Progenitor cell of endocrine pancreas (in vitro differentiated cells): Measurements from ENCODE around the gene ZNF608. TPM values are rescaled to one million over a fixed set of nuclear protein-coding genes. Genes with fewer than 3 reads are reported as not detected.

ENCODE experiments used
- DNase-seq: peaks from one replicate; pipeline ENCODE4 v3.0.0; 2021; ENCODE audit warnings: low spot score; ENCODE audit not compliant: unreplicated experiment
- H3K27ac Mint-ChIP-seq: 2 replicates; pipeline ENCODE4 v1.8.0; 2021; ENCODE audit warnings: mild to moderate bottlenecking, moderate library complexity, mixed read lengths
- H3K27me3 Mint-ChIP-seq: 2 replicates; pipeline ENCODE4 v1.8.0; 2021; ENCODE audit warnings: mixed read lengths
- H3K36me3 Mint-ChIP-seq: 2 replicates; pipeline ENCODE4 v1.8.0; 2022; ENCODE audit warnings: mixed read lengths; ENCODE audit not compliant: insufficient read depth
- H3K4me1 Mint-ChIP-seq: 2 replicates; pipeline ENCODE4 v1.8.0; 2021; ENCODE audit warnings: low read depth, mixed read lengths
- H3K4me3 Mint-ChIP-seq: 2 replicates; pipeline ENCODE4 v1.8.0; 2021; ENCODE audit warnings: low read depth, mild to moderate bottlenecking, moderate library complexity, mixed read lengths
- H3K9me3 Mint-ChIP-seq: 2 replicates; pipeline ENCODE4 v1.8.0; 2021; ENCODE audit warnings: low read depth, mixed read lengths
- total RNA-seq: library from RNA; stranded (reverse); gene quantifications from 2 replicates; pipeline ENCODE4 v1.2.1, GENCODE V29; 2021
- TF ChIP-seq, protein P1 (sequence below): fragments of 200-600 bp; sonication (generic); IDR thresholded peaks from one replicate; pipeline ENCODE4 v1.5.0; 2021; ENCODE audit warnings: antibody characterized with exemption, mild to moderate bottlenecking; ENCODE audit not compliant: unreplicated experiment

Gene ZNF608
- total RNA-seq, 1 donor from 2014 or later: 148 TPM

DNA sequence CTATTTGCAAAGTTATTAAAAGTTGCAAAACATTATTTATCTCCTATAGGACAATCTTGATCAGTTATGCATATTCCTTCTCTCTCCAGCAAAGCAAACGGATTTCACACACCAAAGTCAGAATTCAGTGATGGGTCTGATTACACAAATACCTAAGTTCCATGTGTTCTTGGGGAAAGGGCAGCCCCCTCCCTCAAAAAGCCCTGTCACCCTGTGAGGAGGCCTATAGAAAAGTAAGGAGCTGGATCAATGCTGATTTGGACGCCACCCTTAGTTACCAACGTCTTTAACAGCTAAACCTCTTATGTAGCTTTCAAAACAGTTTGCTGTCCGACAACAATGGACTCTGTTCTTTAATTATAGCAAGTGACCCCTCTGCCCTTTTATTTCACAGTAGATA, 6.4 kb downstream of the ZNF608 start:
- H3K9me3 Mint-ChIP-seq: no peaks in the 10 kb centered on the region
- no peak for DNase-seq
- TF ChIP-seq, protein P1, sequence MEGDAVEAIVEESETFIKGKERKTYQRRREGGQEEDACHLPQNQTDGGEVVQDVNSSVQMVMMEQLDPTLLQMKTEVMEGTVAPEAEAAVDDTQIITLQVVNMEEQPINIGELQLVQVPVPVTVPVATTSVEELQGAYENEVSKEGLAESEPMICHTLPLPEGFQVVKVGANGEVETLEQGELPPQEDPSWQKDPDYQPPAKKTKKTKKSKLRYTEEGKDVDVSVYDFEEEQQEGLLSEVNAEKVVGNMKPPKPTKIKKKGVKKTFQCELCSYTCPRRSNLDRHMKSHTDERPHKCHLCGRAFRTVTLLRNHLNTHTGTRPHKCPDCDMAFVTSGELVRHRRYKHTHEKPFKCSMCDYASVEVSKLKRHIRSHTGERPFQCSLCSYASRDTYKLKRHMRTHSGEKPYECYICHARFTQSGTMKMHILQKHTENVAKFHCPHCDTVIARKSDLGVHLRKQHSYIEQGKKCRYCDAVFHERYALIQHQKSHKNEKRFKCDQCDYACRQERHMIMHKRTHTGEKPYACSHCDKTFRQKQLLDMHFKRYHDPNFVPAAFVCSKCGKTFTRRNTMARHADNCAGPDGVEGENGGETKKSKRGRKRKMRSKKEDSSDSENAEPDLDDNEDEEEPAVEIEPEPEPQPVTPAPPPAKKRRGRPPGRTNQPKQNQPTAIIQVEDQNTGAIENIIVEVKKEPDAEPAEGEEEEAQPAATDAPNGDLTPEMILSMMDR: no peak
- peak overlapping the region; percentile 51 for H3K27ac Mint-ChIP-seq
- peak overlapping the region; percentile 59 for H3K4me3 Mint-ChIP-seq
- peaks cover 63% of the 10 kb centered on the region for H3K4me1 Mint-ChIP-seq
- H3K36me3 Mint-ChIP-seq: peaks cover 3% of the 10 kb centered on the region
- H3K27me3 Mint-ChIP-seq: no peaks in the 10 kb centered on the region

DNA sequence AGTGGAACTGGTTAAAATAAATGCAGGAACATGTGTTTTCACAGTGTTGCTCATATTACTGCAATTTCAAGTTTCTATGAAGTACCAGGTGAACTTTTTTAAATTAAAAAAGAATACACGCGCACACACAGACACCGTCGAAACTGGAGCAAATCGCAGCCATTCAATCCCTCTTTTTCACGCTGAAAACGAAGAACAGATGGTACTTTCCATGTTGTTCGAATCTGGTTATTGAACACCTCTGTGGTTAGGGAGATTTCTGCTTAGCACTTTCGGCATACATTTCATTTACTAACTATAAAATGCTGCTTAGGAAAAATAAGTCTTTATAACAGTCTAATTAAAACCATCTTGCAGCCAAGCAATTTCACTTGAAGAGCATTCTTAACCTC, 6.8 kb downstream of the ZNF608 start:
- DNase-seq: no peak
- peak overlapping the region; percentile 59 for H3K4me3 Mint-ChIP-seq
- H3K27ac Mint-ChIP-seq: peak overlapping the region; percentile 51
- peaks cover 3% of the 10 kb centered on the region for H3K36me3 Mint-ChIP-seq
- H3K27me3 Mint-ChIP-seq: no peaks in the 10 kb centered on the region
- TF ChIP-seq, protein P1: no peak
- no peaks in the 10 kb centered on the region for H3K9me3 Mint-ChIP-seq
- peaks cover 64% of the 10 kb centered on the region for H3K4me1 Mint-ChIP-seq

DNA sequence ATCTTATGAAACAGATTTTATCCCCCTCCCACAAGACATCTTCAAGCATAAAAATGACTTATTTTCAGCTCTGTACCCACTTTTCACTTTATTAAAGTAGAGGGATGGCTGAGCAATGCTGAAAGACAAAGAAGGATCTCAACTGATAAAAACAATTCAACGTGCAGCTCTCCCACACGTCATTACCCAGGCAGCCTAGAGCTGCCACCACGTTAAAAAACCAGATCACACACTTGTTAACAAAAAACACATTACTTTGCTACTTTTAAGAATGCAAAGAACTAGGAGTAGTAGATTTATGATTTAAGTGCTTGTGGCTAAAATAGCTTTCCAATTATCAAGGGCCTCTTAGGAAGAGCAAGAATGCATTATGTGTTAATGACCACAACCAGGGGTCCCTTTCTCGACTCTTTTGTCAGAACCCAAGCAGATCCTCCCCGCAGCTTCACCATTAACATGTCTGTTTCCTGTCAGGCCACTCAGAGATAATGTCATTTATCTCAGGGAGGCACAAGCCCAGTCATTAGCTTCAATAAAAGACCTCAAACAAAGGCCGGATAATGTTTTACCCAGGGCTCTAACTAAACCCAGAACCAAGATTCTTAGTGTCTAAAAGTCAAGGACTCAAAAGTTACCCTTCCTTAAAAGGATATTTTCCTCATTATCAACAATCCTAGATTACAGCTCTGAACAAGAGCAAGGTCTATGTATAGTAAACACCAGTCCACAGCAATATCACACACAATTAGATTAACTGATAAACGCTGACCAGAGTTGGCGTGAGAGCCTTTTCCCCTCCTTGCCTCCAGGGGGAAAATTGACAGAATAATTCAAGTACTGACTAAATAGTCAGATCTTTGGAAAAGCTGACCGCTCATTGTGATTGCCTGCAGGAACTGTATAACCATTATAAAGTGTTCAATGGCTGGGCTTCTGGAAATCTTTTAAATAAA, 7.5 kb downstream of the ZNF608 start:
- no peaks in the 10 kb centered on the region for H3K27me3 Mint-ChIP-seq
- no peak for DNase-seq
- peaks cover 3% of the 10 kb centered on the region for H3K36me3 Mint-ChIP-seq

DNA sequence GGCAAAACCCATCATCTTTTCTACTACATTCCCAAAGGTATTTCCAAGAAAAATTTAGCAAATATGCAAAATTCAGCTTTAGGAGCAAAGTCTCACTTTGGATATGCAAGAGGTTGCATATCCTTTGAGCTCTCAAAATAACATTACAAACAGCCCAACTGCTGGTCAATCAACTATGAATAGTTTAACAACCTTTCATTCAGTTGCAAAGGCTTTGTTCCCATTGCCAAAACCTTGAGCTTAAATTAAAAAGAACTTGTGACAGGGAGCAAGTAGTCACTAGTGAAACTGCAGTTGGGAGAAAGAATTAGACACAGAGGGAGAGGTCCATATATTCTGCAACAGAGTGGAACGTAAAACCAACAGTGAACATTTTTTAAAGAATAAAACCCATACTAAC, 8.8 kb downstream of the ZNF608 start:
- H3K9me3 Mint-ChIP-seq: no peaks in the 10 kb centered on the region
- H3K27ac Mint-ChIP-seq: peak overlapping the region; percentile 47
- H3K4me1 Mint-ChIP-seq: peaks cover 82% of the 10 kb centered on the region
- no peak overlapping the region for H3K4me3 Mint-ChIP-seq
- TF ChIP-seq, protein P1: no peak
- H3K36me3 Mint-ChIP-seq: peaks cover 3% of the 10 kb centered on the region
- no peaks in the 10 kb centered on the region for H3K27me3 Mint-ChIP-seq
- no peak for DNase-seq

More for the DNA sequence above, 7.5 kb downstream of the ZNF608 start:
- TF ChIP-seq, protein P1: peak; percentile 60
- peaks cover 70% of the 10 kb centered on the region for H3K4me1 Mint-ChIP-seq
- H3K4me3 Mint-ChIP-seq: peak overlapping the region; percentile 59
- H3K27ac Mint-ChIP-seq: peak overlapping the region; percentile 51
- no peaks in the 10 kb centered on the region for H3K9me3 Mint-ChIP-seq

DNA sequence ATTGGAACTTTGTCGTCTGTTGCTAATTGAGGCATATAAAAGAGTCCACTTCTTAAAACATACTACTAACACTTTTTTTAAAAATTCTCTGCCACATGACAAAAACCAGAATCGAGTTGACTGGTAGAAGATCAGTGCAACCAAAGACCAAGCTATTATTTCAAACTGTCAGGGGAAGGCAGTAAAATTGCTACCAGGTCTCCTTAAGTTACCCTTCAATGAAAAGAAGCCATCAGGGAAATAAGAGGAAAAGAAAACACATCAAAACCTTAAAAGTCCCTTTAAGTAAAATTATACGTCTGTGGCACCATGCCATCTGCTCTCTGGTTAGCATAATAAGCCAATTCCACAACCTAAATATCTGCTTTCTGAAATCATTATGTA, 9.6 kb downstream of the ZNF608 start:
- TF ChIP-seq, protein P1: no peak
- H3K27ac Mint-ChIP-seq: peak overlapping the region; percentile 55
- H3K36me3 Mint-ChIP-seq: peaks cover 5% of the 10 kb centered on the region
- no peak for DNase-seq
- no peaks in the 10 kb centered on the region for H3K9me3 Mint-ChIP-seq
- H3K4me3 Mint-ChIP-seq: no peak overlapping the region
- no peaks in the 10 kb centered on the region for H3K27me3 Mint-ChIP-seq
- peaks cover 90% of the 10 kb centered on the region for H3K4me1 Mint-ChIP-seq
